Suppressor macrophage treated with lipopolysaccharide for 1 hour (primary cell): Measurements from ENCODE around the gene LMAN2L.

Source experiments
- DNase-seq, 3 donors: peaks; one replicate each; pipeline ENCODE4 v3.0.0-alpha.2; 2020 to 2022

The LMAN2L gene

GRCh38 chr2:96760036-96760985 lies 20.4 kb upstream of the LMAN2L start, which contains the start of gene CNNM4:
CNNM4 (plus strand) TSS chr2:96760902; CDS start chr2:96761000, 98 bp downstream.
- DNase-seq: peak; percentile 95 to 99 (median 97)

- DNase-seq: no peak
These were observed 19.7 kb upstream of the LMAN2L start for GRCh38 chr2:96759548-96759947.

- DNase-seq: no peak
These were observed 19.1 kb upstream of the LMAN2L start for GRCh38 chr2:96758987-96759386.

- DNase-seq: no peak
These were observed 17.6 kb upstream of the LMAN2L start for GRCh38 chr2:96757477-96757860.

- DNase-seq: no peak
These were observed 17.1 kb upstream of the LMAN2L start for GRCh38 chr2:96756788-96757476.

GRCh38 chr2:96754317-96754716 lies 14.5 kb upstream of the LMAN2L start:
- no peak for DNase-seq

- DNase-seq: no peak
These were observed 13.9 kb upstream of the LMAN2L start for GRCh38 chr2:96753661-96754282.

- DNase-seq: no peak
These were observed 11.9 kb upstream of the LMAN2L start for GRCh38 chr2:96751800-96752199.

GRCh38 chr2:96747061-96747617 lies 7.3 kb upstream of the LMAN2L start:
- no peak for DNase-seq

GRCh38 chr2:96739076-96739632 lies 710 bp downstream of the LMAN2L start:
- no peak for DNase-seq

- DNase-seq: peak in 1 of 3 donors; percentile 15
These were observed 2.0 kb downstream of the LMAN2L start for GRCh38 chr2:96737831-96738230.

- DNase-seq: no peak
These were observed 2.6 kb downstream of the LMAN2L start for GRCh38 chr2:96737251-96737650.

GRCh38 chr2:96734880-96735583 lies 4.8 kb downstream of the LMAN2L start:
- no peak for DNase-seq

GRCh38 chr2:96733931-96734330 lies 5.9 kb downstream of the LMAN2L start:
- no peak for DNase-seq

- DNase-seq: no peak
These were observed 9.7 kb downstream of the LMAN2L start for GRCh38 chr2:96730212-96730611.

GRCh38 chr2:96729748-96730147 lies 10.1 kb downstream of the LMAN2L start:
- DNase-seq: no peak

- peak; percentile 56 to 71 (median 60) for DNase-seq
These were observed 12.4 kb downstream of the LMAN2L start for GRCh38 chr2:96727431-96727830.

- peak; percentile 8 to 56 (median 48) for DNase-seq
These were observed 13.7 kb downstream of the LMAN2L start for GRCh38 chr2:96726131-96726530.

- no peak for DNase-seq
These were observed 23.5 kb downstream of the LMAN2L start for GRCh38 chr2:96716388-96716787.

- peak in 1 of 3 donors; percentile 14 for DNase-seq
These were observed 24.2 kb downstream of the LMAN2L start for GRCh38 chr2:96715658-96716057.

- DNase-seq: no peak
These were observed 28.9 kb downstream of the LMAN2L start for GRCh38 chr2:96710985-96711384.
